Amygdala (tissue), 56 donors: ENCODE results near the gene UBL5.
"Not testable (repeated sequence)": the region's sequence is repeated elsewhere in the genome, so short reads cannot be mapped to it uniquely, and the experiment has no call there.

Source experiments
- DNase-seq, 56 donors: peaks; one replicate each; lab custom pipeline; 2025; lab: John Stamatoyannopoulos, UW

Gene UBL5

GRCh38 chr19:9808855-9809824, 18.6 kb upstream of the UBL5 start:
- no peak for DNase-seq

- DNase-seq, result no peak
These were observed 16.6 kb upstream of the UBL5 start for GRCh38 chr19:9811139-9811538.

GRCh38 chr19:9818175-9818733, 9.5 kb upstream of the UBL5 start:
- peak in 1 of 56 donors; percentile 33 for DNase-seq

- peak; percentile 92 to 100 (median 100) for DNase-seq
These were observed 8.8 kb upstream of the UBL5 start, which contains the start of gene FBXL12 for GRCh38 chr19:9818734-9819595. Gene FBXL12, minus strand, starts transcription at chr19:9819079. Its CDS starts 266 bp downstream, at chr19:9818813.

- DNase-seq, result no peak
These were observed 8.2 kb upstream of the UBL5 start for GRCh38 chr19:9819596-9819909.

GRCh38 chr19:9820034-9820433, 7.7 kb upstream of the UBL5 start:
- not testable (repeated sequence) for DNase-seq

GRCh38 chr19:9823816-9824215, 3.9 kb upstream of the UBL5 start:
- DNase-seq, result no peak

GRCh38 chr19:9828551-9829063, 889 bp downstream of the UBL5 start:
- DNase-seq, result no peak

- DNase-seq, result no peak
These were observed 6.6 kb downstream of the UBL5 start for GRCh38 chr19:9834307-9834725.

GRCh38 chr19:9834726-9835506, 7.2 kb downstream of the UBL5 start, which contains the start of gene PIN1:
Gene PIN1, plus strand, starts transcription at chr19:9835318. Its CDS starts 27 bp downstream, at chr19:9835345.
- DNase-seq, result peak; percentile 67 to 99 (median 96)

- DNase-seq, result peak in 2 of 56 donors; percentile 25 to 49
These were observed 7.8 kb downstream of the UBL5 start for GRCh38 chr19:9835507-9835949.

- no peak for DNase-seq
These were observed 8.3 kb downstream of the UBL5 start for GRCh38 chr19:9836021-9836420.

GRCh38 chr19:9838324-9838723, 10.6 kb downstream of the UBL5 start:
- no peak for DNase-seq

GRCh38 chr19:9839415-9839814, 11.7 kb downstream of the UBL5 start:
- no peak for DNase-seq

GRCh38 chr19:9842834-9843625, 15.3 kb downstream of the UBL5 start:
- DNase-seq, result peak in 13 of 56 donors; percentile 1 to 33 (median 20)

- DNase-seq, result not testable (repeated sequence)
These were observed 16.0 kb downstream of the UBL5 start for GRCh38 chr19:9843626-9844273.

GRCh38 chr19:9847087-9847671, 19.5 kb downstream of the UBL5 start:
- DNase-seq, result peak in 28 of 56 donors; percentile 8 to 66 (median 41)

GRCh38 chr19:9848060-9848459, 20.3 kb downstream of the UBL5 start:
- DNase-seq, result peak in 7 of 56 donors; percentile 2 to 49 (median 12)
